ENCODE data around the gene BEX4. TPM values are rescaled to one million over a fixed set of nuclear protein-coding genes. Genes with fewer than 3 reads are reported as not detected.
"Not testable (repeated sequence)": the region's sequence is repeated elsewhere in the genome, so short reads cannot be mapped to it uniquely, and the experiment has no call there.

Gene BEX4
- total RNA-seq, 2 donors from 2014 or later = 2.9 to 13.4 TPM

DNA sequence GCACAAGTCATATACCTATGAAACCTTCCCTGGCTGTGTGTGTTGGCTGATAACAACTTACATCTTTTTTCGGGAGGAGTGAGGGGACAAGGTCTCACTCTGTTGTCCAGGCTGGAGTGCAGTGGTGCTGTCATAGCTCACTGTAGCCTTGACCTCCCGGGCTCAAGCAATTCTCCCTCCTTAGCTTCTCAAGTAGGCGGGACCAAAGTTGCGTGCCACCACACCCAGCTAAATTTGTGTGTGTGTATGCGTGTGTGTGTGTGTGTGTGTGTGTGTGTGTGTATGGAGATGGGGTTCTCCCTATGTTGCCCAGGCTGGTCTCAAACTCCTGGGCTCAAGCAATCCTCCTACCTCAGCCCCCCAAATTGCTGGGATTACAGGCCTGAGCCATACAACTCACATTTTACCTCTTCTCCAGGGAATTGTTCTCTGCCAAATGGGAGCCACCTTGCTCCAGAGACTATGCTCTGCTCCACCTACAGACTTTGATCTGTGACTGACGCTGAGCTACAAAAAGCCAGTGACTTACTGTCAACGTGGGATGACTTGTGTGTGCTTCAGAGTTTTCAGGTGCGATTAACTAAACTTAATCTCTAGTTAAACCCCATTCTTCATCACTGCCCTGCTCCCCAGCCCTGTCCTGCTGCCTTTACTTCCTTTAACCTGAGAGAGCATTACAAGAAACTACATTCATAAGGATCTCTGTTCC, 2.0 kb upstream of the BEX4 start:
- Mint-ChIP-seq H3K4me3 (no peak overlapping the region), H3K36me3 (no peaks in the 10 kb centered on the region), H3K27me3 (peaks cover 0 to 4% of the 10 kb centered on the region in 2 donors), H3K27ac (no peak overlapping the region), H3K4me1 (ENCODE audit: low read depth in 2 of 2) (peaks cover 0 to 2% of the 10 kb centered on the region in 2 donors), H3K9me3 (no peaks in the 10 kb centered on the region)
- DNase-seq (ENCODE audit: low spot score) (no peak), ATAC-seq (no peak)

DNA sequence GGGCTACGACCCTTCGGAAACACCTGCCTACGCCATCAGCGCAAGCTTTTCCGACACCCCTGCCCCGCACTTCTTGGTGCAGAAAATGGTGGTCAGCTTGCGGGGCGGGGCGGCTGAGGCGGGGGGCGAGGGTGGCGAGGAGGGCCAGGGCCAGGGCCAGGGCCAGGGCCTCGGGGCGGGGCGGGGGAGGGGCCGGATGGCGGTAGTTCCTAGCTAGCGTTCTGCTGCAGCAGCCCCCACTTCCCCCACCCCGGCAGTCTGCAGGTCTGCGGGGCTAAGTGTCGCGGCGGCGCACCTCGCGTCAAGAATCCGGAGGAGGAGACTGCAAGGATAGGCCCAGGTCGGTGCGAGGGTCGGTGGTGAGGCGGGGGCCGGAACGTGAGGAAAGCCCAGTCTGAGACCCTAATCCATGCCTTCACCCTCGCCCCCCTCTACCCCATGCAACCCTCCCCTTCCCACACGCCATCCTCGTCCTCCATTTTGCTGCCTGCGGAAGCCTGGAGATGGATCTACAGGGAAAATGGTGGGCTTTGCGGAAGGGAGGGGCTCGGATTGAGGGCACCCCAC, 600 bp downstream of the BEX4 start:
- H3K9me3 Mint-ChIP-seq = no peaks in the 10 kb centered on the region
- H3K27ac Mint-ChIP-seq = no peak overlapping the region
- H3K4me1 Mint-ChIP-seq (ENCODE audit: low read depth in 2 of 2) = peaks cover 0 to 2% of the 10 kb centered on the region in 2 donors
- no peaks in the 10 kb centered on the region for H3K36me3 Mint-ChIP-seq
- peak overlapping the region; percentile 48 for H3K4me3 Mint-ChIP-seq
- DNase-seq (ENCODE audit: low spot score) (no peak), ATAC-seq (peak; percentile 48 to 66)
- H3K27me3 Mint-ChIP-seq = peaks cover 0 to 11% of the 10 kb centered on the region in 2 donors

DNA sequence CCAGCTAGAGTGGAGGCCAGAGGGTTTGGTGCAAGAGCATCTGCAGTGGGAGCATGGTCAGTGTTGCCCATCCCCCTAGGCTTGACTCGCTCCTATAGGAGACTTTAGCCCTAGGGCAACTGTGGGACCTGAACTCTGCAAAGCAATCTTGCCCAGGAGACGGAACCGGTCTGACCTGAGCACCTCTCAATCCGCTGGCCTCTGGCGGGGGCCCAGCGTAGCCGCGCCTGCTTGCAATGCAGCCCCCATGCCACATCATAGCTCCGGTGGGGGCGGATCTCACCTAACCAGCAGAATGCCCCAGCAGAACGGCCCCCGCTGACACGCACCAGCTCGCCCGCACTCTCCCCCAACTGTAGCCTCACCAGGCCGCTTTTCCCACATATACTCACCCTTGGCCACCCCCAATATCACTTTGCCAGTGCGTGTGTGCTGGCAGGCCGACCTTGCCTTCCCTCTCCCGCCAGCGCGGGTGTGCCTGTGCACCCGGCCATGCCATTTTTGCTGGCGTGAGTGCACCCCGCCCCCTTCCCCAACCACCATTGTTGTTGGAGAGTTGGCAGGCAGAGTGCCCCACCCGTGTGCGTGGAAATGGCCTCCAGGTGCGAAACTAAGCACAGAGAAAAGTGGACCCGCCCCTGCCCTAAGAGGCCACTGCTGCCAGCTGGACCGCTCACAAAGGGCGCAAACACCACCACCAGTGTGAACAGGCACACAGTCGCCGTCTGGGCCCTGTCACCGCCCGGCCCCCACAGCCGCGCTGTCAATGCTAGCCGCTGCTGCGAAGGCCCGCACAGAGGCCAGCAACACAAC, 5.8 kb downstream of the BEX4 start:
- DNase-seq (ENCODE audit: low spot score) (no peak), ATAC-seq (no peak)
- Mint-ChIP-seq H3K36me3 (no peaks in the 10 kb centered on the region), H3K27me3 (peaks cover 43% of the 10 kb centered on the region in 2 donors), H3K4me3 (no peak overlapping the region), H3K4me1 (ENCODE audit: low read depth in 2 of 2) (peaks cover 0 to 2% of the 10 kb centered on the region in 2 donors), H3K9me3 (no peaks in the 10 kb centered on the region), H3K27ac (no peak overlapping the region)

DNA sequence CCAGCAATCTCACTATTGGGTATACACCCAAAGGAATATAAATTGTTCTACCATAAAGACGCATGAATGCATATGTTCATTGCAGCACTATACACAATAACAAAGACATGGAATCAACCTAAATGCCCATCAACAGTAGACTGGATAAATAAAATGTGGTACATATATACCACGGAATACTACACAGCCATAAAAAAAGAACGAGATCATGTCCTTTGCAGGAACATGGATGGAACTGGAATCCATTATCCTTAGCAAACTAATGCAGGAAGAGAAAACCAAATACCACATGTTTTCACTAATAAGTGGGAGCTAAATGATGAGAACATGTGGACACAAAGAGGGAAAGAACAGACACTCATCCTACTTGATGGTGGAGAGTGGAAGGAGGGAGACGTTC, 11.0 kb downstream of the BEX4 start:
- not testable (repeated sequence) for H3K36me3 Mint-ChIP-seq

GRCh38 chrX:103233263-103233662, 18.4 kb downstream of the BEX4 start:
- no peaks in the 10 kb centered on the region for H3K36me3 Mint-ChIP-seq
- no peaks in the 10 kb centered on the region for H3K9me3 Mint-ChIP-seq
- DNase-seq (ENCODE audit: low spot score) = no peak
- no peak overlapping the region for H3K27ac Mint-ChIP-seq
- H3K4me3 Mint-ChIP-seq = no peak overlapping the region
- ATAC-seq = no peak
- H3K4me1 Mint-ChIP-seq (ENCODE audit: low read depth in 2 of 2) = no peaks in the 10 kb centered on the region
- H3K27me3 Mint-ChIP-seq = peaks cover 7 to 18% of the 10 kb centered on the region in 2 donors

More for the DNA sequence above, 11.0 kb downstream of the BEX4 start:
- H3K27me3 Mint-ChIP-seq = peaks cover 41 to 45% of the 10 kb centered on the region in 2 donors
- ATAC-seq; H3K9me3 Mint-ChIP-seq; H3K4me1 Mint-ChIP-seq (ENCODE audit: low read depth in 2 of 2); DNase-seq (ENCODE audit: low spot score); H3K4me3 Mint-ChIP-seq; H3K27ac Mint-ChIP-seq: not testable (repeated sequence)

GRCh38 chrX:103234869-103235268, 20.0 kb downstream of the BEX4 start:
- no peak overlapping the region for H3K4me3 Mint-ChIP-seq
- ATAC-seq = no peak
- H3K27me3 Mint-ChIP-seq = peaks cover 7 to 15% of the 10 kb centered on the region in 2 donors
- H3K4me1 Mint-ChIP-seq (ENCODE audit: low read depth in 2 of 2) = no peaks in the 10 kb centered on the region
- H3K27ac Mint-ChIP-seq = no peak overlapping the region
- no peaks in the 10 kb centered on the region for H3K9me3 Mint-ChIP-seq
- H3K36me3 Mint-ChIP-seq = no peaks in the 10 kb centered on the region
- no peak for DNase-seq (ENCODE audit: low spot score)

DNA sequence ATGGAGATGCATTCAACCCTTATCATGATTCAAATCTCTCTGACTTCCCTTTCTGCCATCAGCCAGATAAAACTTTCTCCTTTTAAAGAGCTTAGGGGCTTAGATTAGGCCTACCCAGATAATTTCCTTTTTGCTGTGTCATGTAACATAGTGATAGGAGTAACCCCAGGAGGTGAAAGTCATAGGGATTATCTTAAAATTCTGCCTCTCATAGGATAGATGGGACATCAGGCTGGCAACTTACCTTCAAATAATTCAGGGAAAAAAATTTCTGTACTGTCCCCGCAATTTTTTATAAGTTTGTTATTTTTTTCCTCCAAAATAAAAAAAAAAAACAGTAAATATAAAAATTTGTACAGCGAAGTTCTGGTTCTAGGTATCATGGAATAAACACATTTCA, 20.7 kb downstream of the BEX4 start:
- not testable (repeated sequence) for H3K9me3 Mint-ChIP-seq; H3K36me3 Mint-ChIP-seq; H3K4me1 Mint-ChIP-seq (ENCODE audit: low read depth in 2 of 2); ATAC-seq; DNase-seq (ENCODE audit: low spot score); H3K27ac Mint-ChIP-seq; H3K4me3 Mint-ChIP-seq
- H3K27me3 Mint-ChIP-seq = peaks cover 7 to 15% of the 10 kb centered on the region in 2 donors

- H3K4me1 Mint-ChIP-seq (ENCODE audit: low read depth in 2 of 2) = no peaks in the 10 kb centered on the region
- DNase-seq (ENCODE audit: low spot score) (no peak), ATAC-seq (no peak)
- no peak overlapping the region for H3K4me3 Mint-ChIP-seq
- H3K27me3 Mint-ChIP-seq = peaks cover 7 to 12% of the 10 kb centered on the region in 2 donors
- no peaks in the 10 kb centered on the region for H3K9me3 Mint-ChIP-seq
- H3K36me3 Mint-ChIP-seq = no peaks in the 10 kb centered on the region
- H3K27ac Mint-ChIP-seq = no peak overlapping the region
Observed at GRCh38 chrX:103236296-103236695, 21.4 kb downstream of the BEX4 start.

GRCh38 chrX:103240155-103240554, 25.2 kb downstream of the BEX4 start:
- Mint-ChIP-seq H3K4me1 (ENCODE audit: low read depth in 2 of 2) (no peaks in the 10 kb centered on the region), H3K36me3 (no peaks in the 10 kb centered on the region), H3K27me3 (peaks cover 15 to 22% of the 10 kb centered on the region in 2 donors), H3K9me3 (no peaks in the 10 kb centered on the region), H3K27ac (no peak overlapping the region), H3K4me3 (no peak overlapping the region)
- DNase-seq (ENCODE audit: low spot score) (no peak), ATAC-seq (no peak)

GRCh38 chrX:103248553-103248952, 33.6 kb downstream of the BEX4 start:
- Mint-ChIP-seq H3K27me3 (peaks cover 6 to 9% of the 10 kb centered on the region in 2 donors), H3K36me3 (no peaks in the 10 kb centered on the region), H3K9me3 (no peaks in the 10 kb centered on the region), H3K4me1 (ENCODE audit: low read depth in 2 of 2) (peaks cover under 1% of the 10 kb centered on the region in 2 donors), H3K27ac (no peak overlapping the region), H3K4me3 (no peak overlapping the region)
- no peak for DNase-seq (ENCODE audit: low spot score)
- ATAC-seq = no peak

GRCh38 chrX:103249805-103250204, 34.9 kb downstream of the BEX4 start:
- no peak for ATAC-seq
- no peaks in the 10 kb centered on the region for H3K36me3 Mint-ChIP-seq
- no peak overlapping the region for H3K4me3 Mint-ChIP-seq
- no peak overlapping the region for H3K27ac Mint-ChIP-seq
- H3K4me1 Mint-ChIP-seq (ENCODE audit: low read depth in 2 of 2) = peaks cover 10 to 11% of the 10 kb centered on the region in 2 donors
- DNase-seq (ENCODE audit: low spot score) = no peak
- peaks cover 6 to 9% of the 10 kb centered on the region in 2 donors for H3K27me3 Mint-ChIP-seq
- H3K9me3 Mint-ChIP-seq = no peaks in the 10 kb centered on the region

- ATAC-seq (no peak), DNase-seq (ENCODE audit: low spot score) (no peak)
- peaks cover under 1 to 2% of the 10 kb centered on the region in 2 donors for H3K27me3 Mint-ChIP-seq
- H3K4me1 Mint-ChIP-seq (ENCODE audit: low read depth in 2 of 2) = peaks cover 16 to 18% of the 10 kb centered on the region in 2 donors
- H3K27ac Mint-ChIP-seq = no peak overlapping the region
- no peaks in the 10 kb centered on the region for H3K9me3 Mint-ChIP-seq
- H3K36me3 Mint-ChIP-seq = no peaks in the 10 kb centered on the region
- H3K4me3 Mint-ChIP-seq = no peak overlapping the region
Observed at GRCh38 chrX:103250977-103251376, 36.1 kb downstream of the BEX4 start.

DNA sequence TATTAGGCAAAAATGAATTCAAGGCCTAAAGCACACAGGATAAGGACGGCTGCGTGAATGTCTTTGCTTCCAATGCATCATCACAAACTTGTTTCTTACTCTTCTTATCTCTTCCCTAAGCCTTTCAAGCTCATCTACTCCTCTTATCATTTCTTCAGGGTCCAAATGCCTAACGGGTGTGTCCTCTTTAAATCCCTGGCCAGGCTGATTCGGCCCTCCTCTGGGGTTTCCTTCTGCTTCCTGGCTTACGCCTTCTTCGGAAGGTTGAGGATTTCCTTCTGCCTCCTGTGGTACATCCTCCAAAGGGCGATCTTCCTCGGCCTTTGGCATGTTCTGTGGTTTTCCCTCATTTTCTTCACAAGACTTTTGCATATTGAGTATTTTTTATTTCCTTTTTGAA, 38.7 kb downstream of the BEX4 start:
- ATAC-seq = no peak
- H3K9me3 Mint-ChIP-seq = no peaks in the 10 kb centered on the region
- H3K4me1 Mint-ChIP-seq (ENCODE audit: low read depth in 2 of 2) = peaks cover 16 to 18% of the 10 kb centered on the region in 2 donors
- H3K4me3 Mint-ChIP-seq = peak overlapping the region; percentile 98
- H3K27me3 Mint-ChIP-seq = peaks cover 0 to 4% of the 10 kb centered on the region in 2 donors
- no peaks in the 10 kb centered on the region for H3K36me3 Mint-ChIP-seq
- DNase-seq (ENCODE audit: low spot score) = no peak
- peak overlapping the region; percentile 94 to 95 for H3K27ac Mint-ChIP-seq

All from natural killer cell treated with Interleukin-12 subunit alpha and Interleukin-12 subunit beta and Interleukin-15 and Interleukin-18, amount 100 ng/mL, for 72 hours (primary cell).